Spinal cord (tissue), 10 donors: ENCODE results near the gene WWC2. TPM values are rescaled to one million over a fixed set of nuclear protein-coding genes. Genes with fewer than 3 reads are reported as not detected.
"Not testable (repeated sequence)": the region's sequence is repeated elsewhere in the genome, so short reads cannot be mapped to it uniquely, and the experiment has no call there.

Experiments
- DNase-seq, 6 donors: peaks; one replicate each; pipeline versions ENCODE4 v3.0.0 to v3.0.0-alpha.2; 2013 to 2015; ENCODE audit warnings: low spot score in 6 of 6, low read depth in 4 of 6
- H3K27ac ChIP-seq: one replicate; pipeline ENCODE4 v1.5.1; 2013; ENCODE audit warnings: low read depth, low read length, control low read depth
- H3K27me3 ChIP-seq: one replicate; pipeline ENCODE4 v1.6.1; 2013; ENCODE audit warnings: low read length; ENCODE audit not compliant: control insufficient read depth, insufficient read depth
- H3K36me3 ChIP-seq: one replicate; pipeline ENCODE4 v1.6.1; 2013; ENCODE audit warnings: low read length; ENCODE audit not compliant: control insufficient read depth, insufficient read depth
- H3K4me1 ChIP-seq: one replicate; pipeline ENCODE4 v1.6.1; 2013; ENCODE audit warnings: low read length; ENCODE audit not compliant: control insufficient read depth, insufficient read depth
- H3K4me3 ChIP-seq: one replicate; pipeline ENCODE4 v1.5.1; 2013; ENCODE audit warnings: low read depth, low read length, control low read depth
- H3K9me3 ChIP-seq: one replicate; pipeline ENCODE4 v1.6.1; 2013; ENCODE audit warnings: low read length; ENCODE audit not compliant: control insufficient read depth, insufficient read depth
- WGBS: methylation state at CpG from one replicate; pipeline ENCODE4 v1.1.5; 2013; ENCODE audit warnings: missing lambda C conversion rate; ENCODE audit not compliant: insufficient coverage; 5-methylcytosine and 5-hydroxymethylcytosine counted together
- polyA plus RNA-seq, 2 donors: library from polyadenylated mRNA; unstranded; fragments of 120-200 nt; gene quantifications; one replicate each; pipeline ENCODE4 v1.2.1, GENCODE V29; 2013; ENCODE audit not compliant: insufficient read length in 2 of 2
- total RNA-seq, 2 donors: library from RNA; depleted of rRNA in 1 of 2; stranded (reverse); fragments of 120-200 nt in 1 of 2; fragments of >200 nt in 1 of 2; gene quantifications; one replicate each; pipeline versions ENCODE4 v1.2.3 to v1.2.4, GENCODE V29; 2013 to 2014
- donor health status: healthy.

The WWC2 gene
- total and polyA plus RNA-seq, 4 donors, result 19.0 to 33.4 (median 25.9) TPM

DNA sequence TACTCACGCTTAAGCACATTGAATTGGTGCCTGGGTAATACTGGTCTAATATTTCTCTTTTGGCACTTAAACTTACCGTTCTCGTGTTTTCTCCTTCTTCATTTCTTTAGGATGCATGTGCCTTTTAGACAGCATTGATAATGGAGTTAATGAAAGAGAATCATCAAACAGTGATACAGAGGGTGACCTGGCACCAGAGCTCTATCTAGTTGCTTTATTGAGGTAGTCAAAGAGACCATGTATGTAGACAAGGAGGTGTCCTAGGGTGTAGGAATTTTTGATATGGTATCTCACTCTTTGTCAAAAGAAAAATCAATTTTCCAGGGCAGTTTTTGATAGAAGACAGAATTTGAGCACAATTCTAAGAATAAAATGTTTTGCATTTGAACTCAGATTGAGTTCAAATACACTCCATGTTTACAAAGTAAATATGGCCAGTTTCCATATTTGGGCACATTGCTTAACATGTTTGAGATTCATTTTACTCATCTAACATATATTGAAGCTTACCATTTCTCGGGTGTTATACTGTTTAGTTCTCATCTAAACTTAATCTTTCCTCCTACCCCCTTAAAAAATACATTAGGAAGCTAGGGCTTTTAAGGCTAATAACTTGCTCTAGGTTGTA is 92.0 kb downstream of the WWC2 start:
- H3K27me3 ChIP-seq, result no peaks in the 10 kb centered on the region
- no CpG with 5 or more reads among the region's 4 CpGs for WGBS
- no peak overlapping the region for H3K27ac ChIP-seq
- no peaks in the 10 kb centered on the region for H3K9me3 ChIP-seq
- no peaks in the 10 kb centered on the region for H3K4me1 ChIP-seq
- no peak for DNase-seq
- H3K36me3 ChIP-seq, result no peaks in the 10 kb centered on the region
- H3K4me3 ChIP-seq, result no peak overlapping the region

DNA sequence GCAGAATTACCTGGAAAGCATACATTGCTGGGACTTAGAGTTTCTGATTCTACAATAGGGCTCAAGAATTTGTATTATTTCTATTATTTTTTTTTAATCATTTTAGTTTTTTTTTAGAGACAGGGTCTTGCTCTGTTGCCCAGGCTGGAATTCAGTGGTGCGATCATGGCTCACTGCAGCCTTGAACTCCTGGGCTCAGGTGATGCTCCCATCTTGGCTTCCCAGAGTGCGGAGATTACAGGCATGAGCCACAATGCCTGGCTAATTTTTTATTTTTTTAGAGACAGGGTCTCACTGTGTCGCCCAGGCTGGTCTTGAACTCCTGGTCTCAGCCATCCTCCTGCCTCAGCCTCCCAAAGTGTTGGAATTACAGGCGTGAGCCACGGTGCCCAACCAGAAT is 92.6 kb downstream of the WWC2 start:
- WGBS, result 97% methylated on average over 3 of the region's 5 CpGs
- H3K27me3 ChIP-seq, result no peaks in the 10 kb centered on the region

GRCh38 chr4:183192571-183192970 is 93.5 kb downstream of the WWC2 start:
- no peaks in the 10 kb centered on the region for H3K4me1 ChIP-seq
- no CpG with 5 or more reads among the region's 2 CpGs for WGBS
- H3K27me3 ChIP-seq, result no peaks in the 10 kb centered on the region
- no peaks in the 10 kb centered on the region for H3K36me3 ChIP-seq
- no peak overlapping the region for H3K4me3 ChIP-seq
- H3K27ac ChIP-seq, result no peak overlapping the region
- no peaks in the 10 kb centered on the region for H3K9me3 ChIP-seq
- peak in 1 of 6 donors; percentile 55 for DNase-seq

More for the DNA sequence above, 92.6 kb downstream of the WWC2 start:
- H3K27ac ChIP-seq, result no peak overlapping the region
- H3K4me3 ChIP-seq, result no peak overlapping the region
- no peak for DNase-seq
- no peaks in the 10 kb centered on the region for H3K36me3 ChIP-seq
- no peaks in the 10 kb centered on the region for H3K4me1 ChIP-seq
- H3K9me3 ChIP-seq, result no peaks in the 10 kb centered on the region

DNA sequence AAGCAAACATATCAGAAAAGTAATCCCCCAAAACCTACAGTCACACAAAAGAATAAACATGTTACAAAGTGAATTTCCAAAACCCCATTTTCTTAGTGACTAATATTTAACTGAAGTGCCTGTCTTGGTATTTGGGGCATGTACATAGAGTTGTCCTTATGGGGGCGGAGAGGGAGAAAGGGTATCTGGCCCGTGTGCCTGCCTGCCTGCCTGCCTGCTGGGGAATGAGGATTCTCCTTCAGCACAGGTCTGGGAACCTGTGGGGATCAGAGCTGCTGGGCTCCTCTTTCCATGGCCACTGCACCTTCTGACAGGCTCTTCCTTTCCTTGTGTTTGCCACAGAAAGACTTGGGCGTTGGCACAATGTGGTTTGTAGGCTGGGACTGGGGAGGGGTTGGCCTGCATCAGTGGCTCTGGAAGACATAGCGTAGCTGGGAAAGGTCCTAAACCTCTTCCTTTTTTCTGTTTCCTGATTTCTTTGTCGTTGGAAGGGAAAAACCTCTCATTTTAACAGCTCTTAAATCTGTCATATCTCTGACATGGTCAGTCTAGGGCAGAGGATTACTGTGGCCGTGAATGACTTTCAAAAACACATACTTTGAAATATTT is 94.8 kb downstream of the WWC2 start:
- not testable (repeated sequence) for H3K27me3 ChIP-seq, H3K36me3 ChIP-seq, H3K27ac ChIP-seq, H3K9me3 ChIP-seq, H3K4me1 ChIP-seq, DNase-seq, H3K4me3 ChIP-seq
- WGBS, result 100% methylated on average over 1 of the region's 6 CpGs

- no peak overlapping the region for H3K4me3 ChIP-seq
- WGBS, result 92% methylated on average over 1 of the region's 3 CpGs
Observed at GRCh38 chr4:183195534-183195933, 96.5 kb downstream of the WWC2 start.

GRCh38 chr4:183197140-183197539 is 98.1 kb downstream of the WWC2 start:
- DNase-seq, result peak in 1 of 6 donors; percentile 19
- no CpG with 5 or more reads among the region's 3 CpGs for WGBS
- Histone ChIP-seq H3K4me3 (no peak overlapping the region), H3K36me3 (no peaks in the 10 kb centered on the region), H3K27me3 (no peaks in the 10 kb centered on the region), H3K4me1 (no peaks in the 10 kb centered on the region), H3K27ac (no peak overlapping the region), H3K9me3 (no peaks in the 10 kb centered on the region)

More at GRCh38 chr4:183195534-183195933, 96.5 kb downstream of the WWC2 start:
- DNase-seq, result no peak
- H3K9me3 ChIP-seq, result no peaks in the 10 kb centered on the region
- H3K36me3 ChIP-seq, result no peaks in the 10 kb centered on the region
- no peaks in the 10 kb centered on the region for H3K27me3 ChIP-seq
- H3K4me1 ChIP-seq, result no peaks in the 10 kb centered on the region
- no peak overlapping the region for H3K27ac ChIP-seq

DNA sequence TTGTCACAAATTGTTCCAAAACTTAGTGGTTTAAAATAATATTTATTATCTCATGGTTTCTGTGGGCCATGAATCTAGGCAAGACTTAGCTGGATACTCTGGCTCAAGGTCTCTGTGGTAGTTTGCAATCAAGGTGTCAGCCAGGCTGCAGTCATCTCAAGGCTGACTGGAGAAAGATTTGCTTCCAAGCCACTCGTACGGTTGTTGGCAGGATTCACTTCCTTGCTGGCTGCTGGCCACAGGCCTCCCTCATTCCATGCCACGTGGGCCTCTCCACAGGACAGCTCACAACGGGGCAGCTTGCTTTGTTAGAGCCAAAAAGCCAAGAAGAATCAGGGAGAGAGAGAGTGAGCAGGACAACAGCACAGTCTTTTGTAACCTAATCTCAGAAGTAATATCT is 101.4 kb downstream of the WWC2 start:
- Histone ChIP-seq H3K36me3 (no peaks in the 10 kb centered on the region), H3K4me1 (no peaks in the 10 kb centered on the region), H3K4me3 (no peak overlapping the region), H3K27me3 (no peaks in the 10 kb centered on the region), H3K9me3 (no peaks in the 10 kb centered on the region), H3K27ac (no peak overlapping the region)
- WGBS, result 20% methylated on average over 4 of the region's 4 CpGs
- DNase-seq, result peak in 3 of 6 donors; percentile 11 to 69 (median 56)

DNA sequence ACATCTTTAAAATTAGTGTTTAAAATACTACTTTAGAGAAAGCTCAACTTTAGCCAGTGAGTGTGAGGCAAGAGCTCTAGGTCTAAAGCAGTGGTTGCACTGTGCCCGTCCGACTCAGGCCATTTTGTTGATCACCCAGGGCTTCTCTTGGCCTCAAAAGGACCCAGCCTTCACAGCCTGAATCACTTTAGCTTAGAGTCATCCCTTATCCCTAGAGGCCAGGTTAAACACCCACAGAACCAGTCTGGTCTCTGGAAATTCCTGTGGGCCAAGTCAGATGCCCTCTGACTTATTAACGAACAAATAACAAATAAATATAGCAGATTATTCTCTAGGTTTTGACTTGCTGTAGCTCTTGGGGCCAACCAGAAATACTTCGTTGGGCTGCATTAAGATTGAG is 102.3 kb downstream of the WWC2 start:
- Histone ChIP-seq H3K36me3 (no peaks in the 10 kb centered on the region), H3K9me3 (no peaks in the 10 kb centered on the region), H3K4me1 (no peaks in the 10 kb centered on the region), H3K27ac (no peak overlapping the region), H3K27me3 (no peaks in the 10 kb centered on the region), H3K4me3 (no peak overlapping the region)
- WGBS, result 88% methylated on average over 2 of the region's 4 CpGs
- no peak for DNase-seq

DNA sequence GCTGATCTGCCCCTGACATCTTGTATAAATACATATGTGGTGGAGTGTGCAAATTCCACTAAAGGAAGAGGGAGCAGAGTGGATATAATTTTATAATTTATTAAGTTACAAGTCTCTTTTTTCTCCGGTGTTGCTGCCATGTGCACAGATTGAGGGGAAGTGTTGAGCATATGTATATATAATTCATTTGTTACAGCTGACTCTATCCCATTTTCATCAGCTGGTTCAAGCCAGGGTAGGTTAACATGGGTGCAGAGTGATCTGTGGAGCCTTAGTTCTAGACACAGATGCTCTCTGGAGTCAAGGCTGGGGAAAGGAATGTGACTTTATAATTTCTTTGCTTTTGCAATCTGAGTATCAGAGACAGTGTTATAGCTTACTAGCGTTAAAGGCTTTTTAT is 103.5 kb downstream of the WWC2 start:
- Histone ChIP-seq H3K4me3 (no peak overlapping the region), H3K27me3 (no peaks in the 10 kb centered on the region), H3K9me3 (no peaks in the 10 kb centered on the region), H3K4me1 (no peaks in the 10 kb centered on the region), H3K36me3 (no peaks in the 10 kb centered on the region), H3K27ac (no peak overlapping the region)
- WGBS, result no CpG with 5 or more reads among the region's 2 CpGs
- no peak for DNase-seq

DNA sequence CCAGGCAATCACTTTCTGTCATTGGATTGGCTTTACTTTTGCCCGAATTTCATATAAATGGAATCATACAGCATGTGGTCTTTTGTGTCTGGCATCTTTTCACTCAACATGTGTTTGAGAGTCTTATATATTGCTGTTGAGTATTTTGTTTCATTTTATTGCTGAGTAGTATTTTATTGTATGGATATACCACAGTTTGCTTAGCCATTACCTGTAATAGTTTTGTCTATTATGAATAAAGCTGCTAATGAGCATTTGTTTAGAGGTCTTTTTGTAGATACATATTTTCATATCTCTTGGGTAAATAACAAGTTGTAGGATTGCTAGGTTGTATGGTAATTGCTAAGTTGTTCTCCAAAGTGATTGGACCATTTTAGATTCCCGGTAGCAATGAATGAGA is 105.7 kb downstream of the WWC2 start:
- Histone ChIP-seq H3K9me3 (no peaks in the 10 kb centered on the region), H3K4me1 (no peaks in the 10 kb centered on the region), H3K27ac (no peak overlapping the region), H3K4me3 (no peak overlapping the region), H3K27me3 (no peaks in the 10 kb centered on the region), H3K36me3 (peaks cover 3% of the 10 kb centered on the region)
- no CpG with 5 or more reads among the region's 2 CpGs for whole genome bisulfite sequencing
- no peak for DNase-seq
